GM18861 (cell line): ENCODE measurements around the gene ANKRD23.
A peak's percentile ranks its signal among the peaks of the same experiment; 100 is the strongest.
"Not testable (repeated sequence)": the region's sequence is repeated elsewhere in the genome, so short reads cannot be mapped to it uniquely, and the experiment has no call there.

Experiments
- ATAC-seq: cut with Tn5 transposase; IDR thresholded peaks from one replicate; pipeline ENCODE4 v1.9.1; 2021; ENCODE audit not compliant: unreplicated experiment

The ANKRD23 gene

DNA sequence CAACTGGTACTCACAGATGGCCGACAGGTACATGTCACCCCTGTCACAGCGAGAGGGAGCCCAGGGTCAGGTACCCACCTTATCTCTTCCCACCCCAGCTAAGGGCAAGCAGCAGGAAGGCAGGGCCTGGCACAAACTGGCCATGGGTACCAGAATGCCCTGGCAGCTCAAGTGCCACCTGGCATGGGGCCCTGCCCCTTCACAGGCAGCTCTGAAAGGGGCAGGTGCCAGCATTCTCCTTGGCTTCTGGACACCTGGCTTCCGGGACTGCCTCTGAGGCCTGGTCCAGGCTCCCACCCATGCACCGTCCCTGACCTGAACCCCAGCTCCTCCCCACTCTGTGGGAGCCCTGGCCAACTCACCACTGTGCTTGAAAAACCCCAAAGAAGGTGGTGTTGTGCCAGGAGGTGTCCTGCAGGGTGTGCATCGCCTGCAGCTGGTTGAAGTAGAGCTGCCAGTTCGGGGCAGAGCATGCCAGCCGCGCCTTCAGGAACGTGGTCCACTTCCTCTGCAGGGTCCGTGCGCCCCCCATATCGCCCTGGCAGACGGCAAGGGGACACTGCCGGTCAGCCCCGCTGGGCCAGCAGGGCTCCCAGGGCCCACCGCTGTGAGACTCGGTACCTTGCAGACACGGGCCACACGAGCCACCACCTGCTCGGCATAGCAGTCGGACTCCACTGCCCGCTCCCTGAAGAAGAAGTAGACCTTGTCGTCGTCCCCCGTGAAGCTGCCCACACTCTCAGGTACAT is 20.7 kb upstream of the ANKRD23 start:
- ATAC-seq: no peak

DNA sequence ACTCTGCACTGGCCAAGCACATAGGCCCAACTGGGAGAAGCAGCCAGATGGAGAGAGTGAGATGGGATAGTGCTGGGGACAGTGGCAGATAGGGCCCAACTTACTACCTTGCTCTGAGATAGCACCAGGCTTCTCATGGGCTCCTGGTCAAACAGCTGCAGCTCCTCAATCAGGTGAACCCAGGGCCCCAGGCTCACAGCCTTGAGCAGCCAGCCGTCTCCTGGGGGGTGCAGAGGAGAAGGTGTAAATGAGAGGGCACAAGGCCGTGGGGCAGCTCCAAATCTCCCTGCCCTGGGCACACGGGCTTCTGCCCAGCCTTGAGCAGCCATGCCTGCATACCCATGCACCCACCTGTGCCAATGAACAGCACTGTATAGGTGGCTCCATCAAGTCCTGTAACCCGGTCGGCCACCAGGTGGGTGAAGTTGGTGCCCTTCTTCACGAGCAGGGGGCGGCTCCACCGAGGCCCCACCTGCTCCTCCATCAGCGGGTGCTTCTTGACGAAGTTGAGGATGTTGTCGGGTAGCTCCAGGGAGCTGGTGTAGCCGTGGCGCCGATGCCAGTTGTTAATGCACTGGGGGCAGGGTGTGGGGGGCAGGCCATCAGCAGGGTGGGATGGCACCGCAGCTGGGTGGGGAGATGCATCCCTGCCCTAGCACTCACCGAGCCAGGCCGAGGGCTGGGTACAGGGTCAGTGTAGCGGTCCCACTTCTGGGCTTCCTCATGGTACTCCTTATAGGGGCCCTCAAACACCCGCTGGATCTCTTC is 19.9 kb upstream of the ANKRD23 start:
- no peak for ATAC-seq

DNA sequence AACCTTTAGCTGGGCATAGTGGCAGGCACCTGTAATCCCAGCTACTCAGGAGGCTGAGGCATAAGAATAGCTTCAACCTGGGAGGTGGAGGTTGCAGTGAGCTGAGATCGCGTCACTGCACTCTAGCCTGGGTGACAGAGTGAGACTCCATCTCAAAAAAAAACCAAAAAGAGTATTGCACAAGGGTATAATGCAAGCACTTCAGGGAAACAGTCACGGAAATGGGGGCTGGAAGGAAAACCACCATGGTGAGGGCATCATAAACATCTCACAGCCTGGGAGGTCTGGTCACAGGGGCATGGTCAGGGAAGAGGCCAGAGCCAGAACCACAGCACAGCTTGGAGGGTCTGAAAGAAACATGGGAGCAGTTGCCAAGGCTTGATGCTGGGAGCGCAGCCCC is 19.2 kb upstream of the ANKRD23 start:
- not testable (repeated sequence) for ATAC-seq

DNA sequence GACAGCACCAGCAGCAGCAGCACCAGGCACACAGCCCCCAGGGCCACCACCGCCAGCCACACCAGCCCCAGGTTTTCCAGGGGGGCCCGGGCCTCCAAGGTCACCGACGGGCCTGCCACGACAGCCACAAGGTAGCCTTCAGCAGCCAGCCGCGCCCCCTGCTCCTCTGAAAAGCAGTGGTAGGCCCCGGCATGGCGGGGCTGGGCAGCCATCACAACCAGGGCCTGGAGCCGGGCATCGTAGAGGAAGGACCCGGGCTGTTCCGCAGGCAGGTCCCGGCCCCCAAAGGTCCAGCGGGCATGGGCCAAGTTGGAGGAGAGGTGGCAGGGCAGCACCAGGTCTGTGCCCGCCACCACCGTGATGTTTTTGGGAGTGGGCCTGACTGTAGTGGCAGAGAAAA is 17.3 kb upstream of the ANKRD23 start:
- ATAC-seq: no peak

DNA sequence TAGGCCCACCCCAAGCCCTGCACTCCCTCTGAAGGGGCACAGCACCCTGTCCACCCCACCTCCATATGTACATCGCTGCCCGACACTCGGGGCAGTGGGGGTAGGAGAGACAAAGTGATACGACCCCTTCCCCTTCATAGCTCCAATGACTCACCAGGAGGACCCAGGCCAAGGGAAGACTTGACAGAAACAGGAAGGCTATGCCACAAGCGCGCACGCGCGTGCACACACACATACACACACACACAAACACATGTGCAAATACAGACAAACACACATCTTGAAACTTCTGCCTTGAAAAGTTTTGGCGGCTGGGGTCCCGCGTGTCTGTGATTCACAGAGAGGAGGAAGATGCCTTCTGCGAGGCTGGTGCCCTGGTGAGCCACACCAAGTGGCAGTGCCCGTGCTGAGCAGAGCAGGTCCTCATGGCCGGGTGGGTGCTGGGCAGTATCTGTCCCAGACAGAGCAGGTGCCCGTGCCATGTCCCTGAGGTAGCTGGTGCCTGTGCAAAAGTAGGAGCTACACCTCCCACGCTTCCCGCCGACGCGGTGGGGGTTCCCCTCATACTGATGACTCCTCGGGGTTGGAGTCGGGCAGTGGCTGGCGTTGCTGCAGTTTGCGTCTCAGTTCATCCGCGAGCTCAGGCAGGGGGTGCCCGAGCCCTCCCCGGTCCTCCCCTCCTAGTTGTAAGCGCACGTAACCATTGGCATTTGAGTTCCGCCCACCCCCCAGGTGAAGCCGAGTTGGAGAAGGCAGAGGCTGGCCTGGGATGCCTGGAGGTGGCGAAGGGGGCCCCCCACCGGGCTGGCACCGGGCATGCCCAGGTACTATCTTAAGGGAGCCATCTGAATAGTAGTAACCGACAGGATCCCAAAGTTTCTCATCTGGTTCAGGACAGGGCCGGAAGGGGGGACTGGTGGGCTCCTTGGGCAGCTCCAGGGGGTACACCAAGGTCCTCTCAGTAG is 16.5 kb upstream of the ANKRD23 start:
- ATAC-seq: no peak

DNA sequence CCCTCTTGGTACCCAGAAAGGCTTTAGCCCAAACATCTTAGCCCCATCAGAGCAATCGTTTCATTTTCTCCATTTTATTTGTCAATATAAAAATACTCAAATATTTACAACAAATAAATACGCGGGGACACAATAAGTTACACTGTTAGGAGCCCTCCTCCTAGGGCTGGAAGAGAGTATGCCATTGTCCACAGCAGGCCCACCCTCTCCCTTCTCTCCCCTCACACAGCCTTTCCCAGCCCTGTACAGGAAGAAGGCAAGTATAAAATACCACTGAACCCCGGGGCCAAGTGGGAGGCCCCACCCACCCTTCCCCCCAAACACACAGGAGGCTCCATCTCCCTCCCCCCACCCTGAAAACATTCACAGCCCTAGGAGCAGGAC is 15.9 kb upstream of the ANKRD23 start:
- no peak for ATAC-seq

DNA sequence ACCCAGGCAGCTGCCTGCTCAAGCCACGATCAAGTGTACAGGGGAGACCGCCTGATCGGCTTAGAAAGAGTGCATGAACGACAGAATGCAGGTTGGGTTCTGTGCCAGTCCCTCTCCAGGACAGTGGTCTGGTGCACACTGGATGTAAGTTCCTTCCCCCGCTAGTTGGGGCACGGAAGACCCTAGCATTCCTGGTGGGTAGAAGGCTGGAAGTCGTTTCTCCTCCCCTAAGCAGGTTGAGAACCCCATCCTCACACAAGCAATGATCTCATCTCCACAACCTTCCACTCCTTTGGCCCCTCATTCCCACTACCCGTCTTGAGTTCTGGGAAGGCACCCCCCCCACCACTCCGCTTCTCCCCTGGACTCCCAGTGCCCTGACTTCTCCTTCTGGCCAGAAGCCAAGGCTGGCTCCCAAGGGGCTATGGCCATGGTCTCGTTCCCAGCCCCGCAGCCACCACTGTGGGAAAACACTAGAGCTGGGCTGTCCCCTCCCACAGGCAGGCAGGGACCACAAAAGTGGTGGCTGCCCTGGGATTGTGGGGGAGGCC is 15.4 kb upstream of the ANKRD23 start:
- ATAC-seq: no peak

DNA sequence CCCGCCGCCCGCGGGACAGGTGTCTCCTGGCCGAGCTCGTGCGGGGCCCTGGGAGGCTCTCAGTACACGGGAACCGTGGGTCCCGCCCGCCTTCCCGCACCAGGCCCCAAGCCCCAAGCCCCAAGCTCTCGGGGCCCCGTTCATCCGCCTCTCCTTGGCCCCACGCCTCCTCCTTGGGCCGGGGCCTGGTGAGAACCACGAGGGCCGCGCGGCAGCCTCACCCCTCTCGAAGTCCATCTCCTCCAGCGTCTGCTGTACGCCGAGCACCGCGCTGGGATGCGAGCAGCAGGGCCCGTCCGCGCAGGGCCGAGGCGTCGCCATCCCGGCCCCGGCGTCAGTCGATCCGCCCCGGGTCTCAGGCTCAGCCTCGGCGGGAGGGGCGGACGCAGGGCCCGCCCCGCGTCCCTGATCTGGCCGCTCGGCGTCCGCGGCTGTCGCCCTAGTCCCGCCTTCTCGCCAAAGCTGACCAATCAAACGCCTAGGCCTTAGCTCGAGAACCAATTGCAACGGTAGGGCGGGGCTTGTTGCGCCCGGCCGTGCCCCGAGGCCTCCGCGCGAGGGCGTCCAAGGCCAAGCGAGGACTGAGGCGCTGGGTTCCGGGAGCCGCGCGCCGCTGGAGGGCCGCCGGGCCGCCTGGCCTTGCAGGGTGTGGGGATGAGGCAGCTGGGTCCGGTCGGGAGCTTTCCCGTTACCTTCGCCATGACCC is 14.0 kb upstream of the ANKRD23 start, which contains the start of gene ANKRD39:
TSS of gene ANKRD39 (minus strand) at position 350 of the 706 bp plus-strand sequence. CDS start at position 321, 29 bp downstream.
- peak; percentile 91 for ATAC-seq

DNA sequence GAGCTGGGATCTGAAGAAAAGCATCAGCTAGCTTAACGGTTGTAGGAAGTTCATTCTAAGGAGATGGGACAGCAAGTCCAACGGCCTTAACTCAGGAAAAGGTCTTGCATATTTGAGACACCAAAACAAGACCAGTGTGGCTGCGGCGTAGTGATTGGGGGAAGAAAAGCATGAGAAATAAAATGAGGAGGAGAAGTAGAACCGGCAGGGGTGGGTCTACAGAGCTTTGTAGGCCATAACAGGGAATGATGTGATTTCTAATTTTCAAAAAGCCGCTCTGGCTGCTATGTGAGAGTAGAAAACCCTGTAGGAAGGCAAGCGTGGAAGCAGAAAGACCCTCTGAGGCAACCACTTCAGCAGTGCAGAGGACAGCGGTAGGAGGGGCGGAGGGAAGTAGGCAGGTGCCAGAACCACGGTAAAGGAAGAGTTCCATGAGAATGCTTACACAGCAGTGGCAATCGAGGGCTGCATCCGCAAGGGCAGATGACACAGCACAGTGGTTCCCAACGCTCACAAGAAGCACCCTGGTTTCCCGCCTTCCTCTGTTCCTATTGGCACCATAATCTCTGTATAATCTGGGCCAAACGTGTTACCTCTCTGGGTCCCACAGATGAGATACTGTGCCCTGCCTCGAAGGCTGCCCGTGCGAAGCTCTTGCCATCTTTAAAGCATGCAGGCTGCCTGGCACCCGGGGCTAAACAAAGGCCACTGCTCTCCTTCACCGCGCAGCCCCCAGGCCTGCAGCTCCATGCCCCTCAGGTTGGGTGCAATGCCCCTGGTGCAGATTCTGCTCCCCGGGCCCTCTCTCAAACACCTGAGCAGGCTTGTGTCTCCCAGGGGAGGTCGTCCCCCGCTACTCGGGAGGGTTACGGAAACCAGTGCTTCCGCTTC is 13.2 kb upstream of the ANKRD23 start:
- ATAC-seq: no peak

DNA sequence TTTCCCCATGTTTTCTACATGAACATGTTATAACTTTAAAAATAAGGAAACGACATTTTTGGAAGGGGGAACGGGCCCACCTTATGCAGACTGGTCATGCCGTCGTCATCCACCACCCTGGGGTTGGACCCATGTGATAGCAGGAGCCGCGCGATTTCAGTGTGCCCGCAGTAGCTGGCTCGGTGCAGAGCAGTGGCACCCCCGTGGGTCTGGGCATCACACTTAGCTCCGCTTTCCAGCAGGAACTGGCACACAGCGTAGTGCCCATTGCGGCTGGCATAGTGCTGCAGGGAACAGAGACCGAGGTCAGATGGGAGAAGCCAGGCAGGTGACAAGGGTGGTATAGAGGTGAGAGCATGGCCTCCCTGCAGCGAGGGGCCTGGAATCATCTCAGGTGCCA is 9.5 kb upstream of the ANKRD23 start:
- ATAC-seq: no peak

DNA sequence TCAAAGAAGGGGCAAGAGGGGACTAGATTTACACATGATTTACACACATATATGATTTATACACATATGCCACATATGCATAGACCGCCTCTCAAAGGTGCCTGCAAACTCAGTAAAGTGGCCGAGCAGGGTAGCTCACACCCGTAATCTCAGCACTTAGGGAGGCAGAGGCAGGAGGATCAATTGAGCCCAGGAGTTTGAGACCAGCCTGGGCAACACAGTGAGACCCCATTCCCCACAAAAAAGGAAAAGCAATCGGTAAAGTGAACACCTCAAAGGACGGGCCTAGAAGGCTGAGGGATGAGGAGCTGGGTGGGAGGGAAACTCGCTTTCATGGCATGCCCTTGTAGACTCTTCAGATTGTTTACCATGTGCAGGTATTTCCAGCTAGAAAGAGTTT is 8.8 kb upstream of the ANKRD23 start:
- no peak for ATAC-seq

DNA sequence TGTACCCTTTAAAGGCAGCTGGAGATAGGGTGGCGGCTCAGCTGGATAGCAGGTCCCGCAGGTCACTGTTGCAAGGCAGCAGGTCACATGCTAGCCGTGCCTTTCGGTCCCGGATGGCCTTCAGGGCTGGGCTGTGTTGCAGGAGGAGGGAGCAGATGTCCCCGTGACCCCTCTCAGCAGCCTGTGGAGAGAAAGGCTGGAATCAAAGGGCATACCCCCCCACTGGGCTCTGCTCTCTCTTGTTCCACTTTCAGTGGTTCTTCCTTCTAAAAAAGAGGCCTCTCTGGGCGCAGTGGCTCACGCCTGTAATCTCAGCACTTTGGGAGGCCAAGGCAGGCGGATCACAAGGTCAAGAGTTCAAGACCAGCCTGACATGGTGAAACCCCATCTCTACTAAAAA is 4.4 kb upstream of the ANKRD23 start:
- no peak for ATAC-seq

DNA sequence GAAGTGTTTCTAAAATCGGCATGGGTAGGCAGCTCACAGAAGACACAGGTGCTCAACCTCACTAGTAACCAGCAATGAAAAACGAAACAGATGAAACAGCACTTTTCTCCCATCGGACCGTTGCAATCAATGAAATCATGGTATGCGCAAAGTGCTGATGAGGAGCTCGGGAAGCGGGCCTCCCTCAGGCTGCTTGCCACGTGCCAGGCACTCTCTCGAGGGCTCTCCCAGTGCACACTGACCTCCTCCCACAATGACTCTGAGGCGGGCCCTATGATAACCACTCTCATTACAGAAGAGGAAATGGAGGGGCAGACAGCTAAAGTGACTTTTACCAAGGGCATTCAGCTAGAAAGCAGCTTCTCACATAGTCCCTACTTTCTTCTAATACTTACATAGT is 3.8 kb upstream of the ANKRD23 start:
- ATAC-seq: no peak

DNA sequence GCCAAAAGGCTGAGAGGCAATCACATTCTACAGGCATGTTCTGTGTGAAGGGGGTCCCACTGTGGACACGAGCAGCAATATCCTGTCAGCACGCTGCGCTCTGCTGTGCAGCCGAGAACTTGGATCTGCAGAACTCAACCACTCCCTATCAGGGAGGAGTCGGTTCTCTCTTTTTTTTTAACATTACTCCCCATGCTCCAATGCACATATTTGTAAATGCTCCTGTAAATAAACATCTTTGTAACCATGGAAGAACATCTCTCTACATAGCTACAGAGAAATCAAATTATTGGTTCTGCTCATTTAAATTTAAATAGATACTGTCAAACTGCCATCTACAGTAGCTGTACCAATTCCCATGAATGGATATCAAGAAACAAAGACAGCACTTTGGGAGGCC is 3.0 kb upstream of the ANKRD23 start:
- ATAC-seq: no peak

DNA sequence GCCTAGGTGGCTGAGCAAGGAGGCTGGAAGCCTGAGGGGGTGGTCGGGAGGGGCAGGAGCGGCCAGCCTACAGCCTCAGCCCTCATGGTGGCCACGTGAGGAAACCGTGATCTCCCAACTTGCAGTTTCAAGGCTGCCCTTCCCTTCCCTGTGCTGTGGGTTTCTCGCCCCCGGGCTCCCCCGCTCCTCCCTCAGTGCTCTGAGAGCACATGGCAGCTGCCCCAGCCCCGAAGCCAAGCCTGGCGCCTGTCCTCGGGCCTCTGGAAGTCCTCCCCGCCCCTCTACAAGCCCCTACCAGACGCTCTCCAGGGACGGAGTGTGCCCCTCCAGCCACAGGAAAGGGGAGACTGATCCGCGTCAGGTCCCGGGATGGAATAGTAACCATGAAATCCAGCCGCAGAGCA is 586 bp upstream of the ANKRD23 start:
- ATAC-seq: no peak

DNA sequence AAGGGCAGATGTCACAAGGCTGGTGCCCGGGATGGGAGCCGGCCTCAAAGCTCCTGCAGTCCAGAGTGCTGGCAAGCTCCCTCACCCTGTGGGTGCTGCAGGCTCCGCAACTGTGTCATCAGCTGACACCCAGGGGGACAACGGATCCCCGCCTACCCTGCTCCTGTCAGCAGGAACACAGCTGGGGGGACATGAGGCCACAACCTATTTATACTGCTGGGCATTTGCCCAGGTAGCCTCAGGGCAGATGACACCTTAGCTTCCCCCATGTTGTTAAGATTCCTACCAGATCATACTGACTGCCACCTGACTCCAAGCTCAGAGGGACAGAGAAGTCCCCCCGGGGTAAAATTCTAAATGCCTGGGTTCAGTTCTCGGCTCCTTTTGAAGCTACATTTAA is 1.2 kb downstream of the ANKRD23 start:
- no peak for ATAC-seq

DNA sequence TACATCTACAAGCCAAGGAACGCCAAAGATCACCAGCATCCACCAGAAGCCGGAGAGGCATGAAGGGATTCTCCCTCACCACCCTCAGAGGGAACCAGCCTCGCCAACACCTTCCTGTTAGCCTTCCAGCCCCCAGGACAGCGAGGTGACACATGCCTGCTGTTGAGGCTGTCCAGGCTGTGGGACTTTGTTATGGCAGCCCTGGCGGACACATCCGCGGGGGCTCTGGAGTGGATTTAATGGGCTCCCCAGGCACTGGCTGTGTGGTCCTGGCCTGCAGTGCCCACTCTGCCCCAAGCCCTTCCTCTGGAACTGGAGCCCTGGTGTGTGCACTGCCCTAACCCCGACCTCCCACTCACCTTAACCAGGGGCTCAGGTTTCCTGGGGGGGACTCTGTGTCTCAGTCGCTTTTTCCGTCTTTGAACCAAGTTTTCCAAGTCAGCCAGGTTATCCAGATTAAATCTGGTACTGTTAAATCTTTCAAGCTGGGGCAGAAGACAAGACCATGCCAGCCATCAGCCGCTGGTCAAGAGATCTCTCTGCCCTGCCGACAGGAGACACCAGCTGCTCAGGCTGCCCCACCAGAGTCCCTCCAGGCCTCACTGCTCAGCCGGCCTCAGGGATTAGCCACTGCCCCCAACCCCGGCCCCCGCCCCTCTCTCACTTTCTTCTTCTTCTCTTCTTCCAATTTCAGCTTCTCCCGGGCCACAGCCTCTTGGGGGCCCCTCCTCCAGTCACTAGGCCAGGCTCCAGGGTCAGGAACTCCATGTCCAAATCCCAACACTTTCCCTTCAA is 1.9 kb downstream of the ANKRD23 start:
- ATAC-seq: no peak
